ENCODE data around the gene KLHL41. TPM values are rescaled to one million over a fixed set of nuclear protein-coding genes. Genes with fewer than 3 reads are reported as not detected.

The KLHL41 gene
- total and polyA plus RNA-seq, 2 of the 13 experiments (the other 11 are each of a cell fraction or from before 2014, with no cell fraction given), result 0.07 to 0.31 TPM

GRCh38 chr2:169479257-169480078 lies 30.0 kb upstream of the KLHL41 start, which contains the start of gene BBS5:
Gene BBS5 (plus strand): TSS chr2:169479494. CDS start chr2:169479554, 60 bp downstream.
- DNase-seq (ENCODE audit: low spot score) (peak; percentile 64), ATAC-seq (peak; percentile 95), FAIRE-seq (no peak)
- peaks cover 0 to 5% of the 10 kb centered on the region in 2 experiments; a peak in 1 of 5 replicates for H3K36me3 ChIP-seq (replicated peaks in 1 of 2; ENCODE audit: control insufficient read depth in 1 of 2, insufficient read depth in 2 of 2, low read length in 2 of 2)
- H3K27ac ChIP-seq (ENCODE audit: extremely low read length, insufficient read depth, low read length), result no peak within 1 kb of the TSS
- POLR2A ChIA-PET, result interaction anchor here (0.7 to 1.8 kb wide), 9 partner anchors 9 to 1236 kb away, joined by 3 to 7 read pairs (median 4); partner anchors contain the start of genes FASTKD1, SP5 and SSB
- H4K20me1 ChIP-seq (ENCODE audit: insufficient read depth, low read length), result no peaks in the 10 kb centered on the region
- 2% methylated on average over 46 of the region's 71 CpGs for WGBS (ENCODE audit: low lambda C conversion rate)
- CTCF ChIA-PET (ENCODE audit: low intra/inter-chr PET ratio, low total read pairs), result interaction anchor here (1.3 kb wide), 1 partner anchor 49 kb away, joined by 10 read pairs; no protein-coding TSS in a partner anchor
- H3K79me2 ChIP-seq (ENCODE audit: insufficient read depth, low read length), result no peaks in the 10 kb centered on the region
- peaks cover 55% of the 10 kb centered on the region for H3K4me1 ChIP-seq (ENCODE audit: insufficient read depth, low read length)
- in situ Hi-C loops (cut with HindIII; ENCODE audit: extremely low pct_ligation_motif_present, low pct_unique_long_range_greater_than_20kb), result no loop called here
- H3K4me3 ChIP-seq (replicated peaks in 1 of 3; ENCODE audit: insufficient read depth in 1 of 3, low read depth in 2 of 3, low read length in 3 of 3), result peak within 1 kb of the TSS; percentile 62 to 85 (median 85)
- peak within 1 kb of the TSS; percentile 70 for H3K9ac ChIP-seq (ENCODE audit: insufficient read depth, low read depth, low read length)
- H3K27me3 ChIP-seq (ENCODE audit: control insufficient read depth in 1 of 2, insufficient read depth in 2 of 2, low read length in 2 of 2), result no peaks in the 10 kb centered on the region; a peak in 1 of 5 replicates
- peak within 1 kb of the TSS; percentile 94 for H3K4me2 ChIP-seq (ENCODE audit: low read depth, low read length)
- H3K9me3 ChIP-seq (ENCODE audit: low read length), result no peaks in the 10 kb centered on the region
- intact Hi-C loops (cut with micrococcal nuclease; ENCODE audit: unreplicated experiment), result loop anchor here (5.0 kb wide), 2 partner anchors 43 to 93 kb away; partner anchors contain the start of gene FASTKD1
- BruUV-seq (replicated peaks), result no TSS peak
- peak within 1 kb of the TSS; percentile 88 for H2AFZ ChIP-seq (ENCODE audit: low read length)
- TF ChIP-seq ARID4A (CRISPR knock-in tag; IDR thresholded peaks at IDR 0.05; ENCODE audit: borderline replicate concordance) (peak; percentile 98), ZNF773 (CRISPR knock-in tag; IDR thresholded peaks at IDR 0.05; ENCODE audit: borderline replicate concordance) (no peak), FUBP1 (CRISPR knock-in tag; IDR thresholded peaks at IDR 0.05; ENCODE audit: borderline replicate concordance) (no peak), DRAP1 (CRISPR knock-in tag; IDR thresholded peaks at IDR 0.05) (no peak; the same call in 1 of the 2 replicates), ZFP41 (CRISPR knock-in tag; IDR thresholded peaks at IDR 0.05; ENCODE audit: borderline replicate concordance) (peak; percentile 63; the same call in 1 of the 2 replicates), KLF16 (CRISPR knock-in tag; IDR thresholded peaks at IDR 0.05) (peak in 1 of 2 experiments; percentile 92; a peak in 2 of 4 replicates), RFXAP (CRISPR knock-in tag; IDR thresholded peaks at IDR 0.05; ENCODE audit: borderline replicate concordance) (peak; percentile 92), SIN3A (IDR thresholded peaks at IDR 0.05; ENCODE audit: borderline replicate concordance, low read depth, low read length) (peak; percentile 80; the same call in 1 of the 2 replicates), XBP1 (CRISPR knock-in tag; IDR thresholded peaks at IDR 0.05) (no peak), ZNF138 (CRISPR knock-in tag; IDR thresholded peaks at IDR 0.05; ENCODE audit: low read depth) (peak; percentile 83; the same call in 1 of the 2 replicates), ZNF224 (CRISPR knock-in tag; IDR thresholded peaks at IDR 0.05) (peak; percentile 78; the same call in 1 of the 2 replicates), NFKB2 (CRISPR knock-in tag; IDR thresholded peaks at IDR 0.05; ENCODE audit: borderline replicate concordance) (peak; percentile 98; the same call in 1 of the 2 replicates), HNF1B (CRISPR knock-in tag; IDR thresholded peaks at IDR 0.05) (peak; percentile 85; the same call in 1 of the 2 replicates)

Measured in HepG2 (cell line).